HG02884 (cell line): ENCODE results near the gene SART3.
"Not testable (repeated sequence)": the region's sequence is repeated elsewhere in the genome, so short reads cannot be mapped to it uniquely, and the experiment has no call there.

Experiments
- ATAC-seq: cut with Tn5 transposase; IDR thresholded peaks from one replicate; pipeline ENCODE4 v1.9.1; 2021; ENCODE audit warnings: mild to moderate bottlenecking, moderate library complexity; ENCODE audit not compliant: unreplicated experiment

The SART3 gene

DNA sequence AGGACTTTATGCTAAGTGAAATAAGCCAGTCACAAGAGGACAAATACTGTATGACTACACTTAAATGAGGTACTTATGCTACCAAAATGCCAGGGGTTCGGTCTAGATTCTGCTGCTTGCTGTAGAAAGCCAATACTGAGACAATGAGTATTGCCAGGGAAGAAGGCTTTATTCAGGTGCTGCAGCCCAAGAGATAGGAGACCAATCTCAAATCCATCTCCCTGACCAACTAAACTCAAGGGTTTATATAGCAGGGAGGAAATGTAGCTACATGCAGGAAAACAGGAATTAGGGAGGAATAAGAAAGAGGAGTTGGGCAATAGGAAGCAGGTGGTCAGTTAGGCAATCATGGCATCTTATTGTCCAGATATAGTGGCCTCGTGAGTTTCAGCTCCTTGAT, 58.1 kb downstream of the SART3 start:
- ATAC-seq: no peak

DNA sequence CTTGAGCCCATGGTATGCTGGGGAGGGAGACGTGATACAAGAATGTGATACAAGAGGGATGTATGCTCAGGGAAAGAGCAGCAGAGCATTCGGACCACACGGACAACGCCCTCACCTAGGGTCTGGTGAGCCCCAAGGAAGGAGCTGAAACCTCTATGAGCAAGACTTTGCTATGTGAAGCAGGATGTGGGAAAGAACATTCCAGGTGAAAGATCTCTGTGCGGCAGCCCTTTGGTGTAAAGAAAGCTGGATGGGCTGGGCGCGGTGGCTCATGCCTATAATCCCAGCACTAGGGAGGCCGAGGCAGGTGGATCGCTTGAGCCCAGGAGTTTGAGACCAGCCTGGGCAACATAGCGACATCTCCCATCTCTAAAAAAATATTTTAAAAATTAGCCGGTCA, 62.8 kb downstream of the SART3 start:
- no peak for ATAC-seq

- ATAC-seq: no peak
Observed at GRCh38 chr12:108495823-108496579, 65.0 kb downstream of the SART3 start.

DNA sequence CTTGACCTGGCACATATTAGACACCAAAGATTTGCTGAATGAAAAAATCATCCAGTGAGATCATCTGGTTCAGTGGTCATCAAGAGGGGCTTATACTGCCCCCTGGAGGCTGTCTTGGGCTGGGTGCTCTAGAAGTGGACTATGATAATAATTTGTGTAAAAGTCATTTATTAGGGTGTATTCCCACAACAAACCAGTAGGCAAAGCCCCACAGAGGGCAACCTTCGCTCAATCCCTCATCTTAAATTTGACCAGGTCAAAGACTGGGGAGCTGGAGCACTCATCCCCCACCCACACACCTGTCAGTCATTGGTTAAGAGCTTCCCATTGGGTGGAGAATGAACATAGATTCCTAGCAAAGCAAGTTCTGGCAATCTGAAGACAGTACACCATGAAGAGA, 65.9 kb downstream of the SART3 start:
- no peak for ATAC-seq

- no peak for ATAC-seq
Observed at GRCh38 chr12:108491256-108491655, 69.7 kb downstream of the SART3 start.

GRCh38 chr12:108487029-108487428, 73.9 kb downstream of the SART3 start:
- ATAC-seq: not testable (repeated sequence)

- not testable (repeated sequence) for ATAC-seq
Observed at GRCh38 chr12:108485371-108485770, 75.6 kb downstream of the SART3 start.

GRCh38 chr12:108484845-108485244, 76.1 kb downstream of the SART3 start:
- ATAC-seq: no peak

DNA sequence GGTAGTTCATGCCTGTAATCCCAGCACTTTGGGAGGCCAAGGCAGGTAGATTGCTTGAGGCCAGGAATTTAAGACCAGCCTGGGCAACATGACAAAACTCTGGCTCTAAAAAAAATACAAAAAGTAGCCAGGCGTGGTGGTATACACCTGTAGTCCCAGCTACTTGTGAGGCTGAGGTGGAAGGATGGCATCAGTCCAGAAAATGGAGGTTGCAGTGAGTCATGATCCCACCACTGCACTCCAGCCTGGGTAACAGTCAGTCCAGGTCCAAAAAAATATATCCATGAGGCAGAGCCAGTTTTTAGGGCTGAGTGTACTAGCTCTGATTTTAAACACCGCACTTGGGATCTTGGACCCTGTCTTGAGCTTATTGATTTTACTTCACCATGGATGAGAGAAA, 76.5 kb downstream of the SART3 start:
- no peak for ATAC-seq

- ATAC-seq: no peak
Observed at GRCh38 chr12:108483213-108484059, 77.5 kb downstream of the SART3 start.

GRCh38 chr12:108482717-108483212, 78.2 kb downstream of the SART3 start:
- no peak for ATAC-seq

DNA sequence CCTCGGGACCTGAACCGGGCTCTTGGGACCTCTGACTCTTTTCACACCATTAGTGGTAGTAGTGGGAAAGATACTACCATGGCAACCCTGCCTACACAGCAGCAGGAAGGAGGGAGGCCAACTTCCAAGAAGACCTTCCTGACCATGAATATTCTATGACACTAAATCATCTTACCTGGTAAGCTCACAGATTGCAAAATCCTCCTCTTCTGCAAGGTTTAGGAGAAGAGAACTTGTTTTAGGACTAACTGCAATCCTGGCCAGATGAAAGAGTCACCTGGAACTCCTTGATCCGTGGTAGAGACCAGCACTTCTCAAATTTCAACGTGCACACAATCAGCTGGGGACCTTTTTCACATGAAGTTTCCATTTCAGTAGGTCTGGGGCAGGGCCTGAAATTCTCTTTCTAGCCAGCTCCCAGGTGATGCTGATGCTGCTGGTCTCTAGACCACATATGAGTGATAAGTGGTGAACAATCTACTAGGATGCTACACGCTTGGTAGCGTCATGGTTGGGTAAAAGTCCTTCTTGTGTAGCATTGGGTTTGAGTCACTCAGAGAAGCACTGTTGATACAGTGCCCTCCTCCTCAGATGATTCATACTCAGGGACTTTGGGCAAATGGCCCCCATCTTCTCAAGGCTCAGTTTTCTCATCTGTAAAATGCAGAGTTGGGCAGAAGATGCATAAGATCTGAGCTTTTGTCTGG, 81.5 kb downstream of the SART3 start:
- ATAC-seq: no peak

GRCh38 chr12:108478611-108479206, 82.3 kb downstream of the SART3 start:
- ATAC-seq: no peak

DNA sequence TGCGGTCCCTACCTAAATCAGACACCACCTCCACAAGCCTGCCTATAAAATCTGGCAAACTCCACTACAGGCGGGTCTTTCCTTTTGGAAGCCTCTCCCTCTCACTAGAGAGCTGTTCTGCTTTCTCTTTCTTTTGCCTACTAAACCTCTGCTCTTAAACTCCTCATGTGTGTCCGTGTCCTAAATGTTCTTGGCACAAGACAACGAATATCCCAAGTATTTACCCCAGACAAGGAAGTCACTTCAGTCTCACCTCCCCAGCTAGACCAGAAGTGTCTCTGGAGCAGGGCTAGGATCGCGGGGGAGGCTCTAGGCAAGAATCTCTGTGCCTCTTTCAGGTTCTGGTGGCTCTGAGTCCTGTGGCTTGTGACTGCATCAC, 83.1 kb downstream of the SART3 start:
- ATAC-seq: no peak

DNA sequence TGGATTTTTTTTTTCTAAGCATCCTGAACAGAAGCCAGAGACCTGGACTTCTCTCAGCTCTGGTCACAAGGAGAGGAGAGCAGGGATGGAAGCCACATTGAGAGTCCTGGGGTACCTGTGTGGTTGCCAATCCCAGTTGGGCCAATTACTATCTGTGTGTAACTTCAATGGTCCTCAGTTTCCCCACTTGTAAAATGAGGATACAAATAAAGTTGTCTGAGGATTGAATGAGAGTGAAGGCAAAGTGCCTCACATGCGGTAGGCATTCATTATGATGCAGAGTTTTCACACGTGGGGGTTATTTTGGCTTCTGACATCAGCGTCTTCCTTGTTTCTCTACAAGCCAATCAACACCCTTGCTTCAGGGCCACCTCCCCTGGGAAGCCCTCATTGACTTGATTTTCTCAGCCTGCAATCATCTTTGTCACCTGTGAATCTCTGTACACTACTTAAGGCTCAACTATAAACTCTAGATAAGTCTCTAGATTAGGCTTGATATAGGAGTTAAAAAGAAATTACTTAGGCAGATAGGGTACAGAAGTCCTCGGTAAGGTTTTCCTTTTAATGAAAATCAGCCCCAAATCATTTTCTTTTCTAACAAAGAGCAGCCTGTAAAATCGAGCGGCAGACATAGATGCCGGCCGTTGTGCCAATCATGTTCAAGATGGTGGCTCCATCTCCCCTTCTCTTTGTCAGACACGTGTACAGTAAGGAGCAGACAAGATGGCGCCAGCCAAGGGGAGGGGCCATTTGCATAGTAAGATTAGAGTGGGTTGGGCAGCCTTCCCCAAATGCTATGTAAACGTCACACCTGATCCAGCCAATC, 83.7 kb downstream of the SART3 start:
- no peak for ATAC-seq

GRCh38 chr12:108475396-108475795, 85.6 kb downstream of the SART3 start:
- no peak for ATAC-seq

GRCh38 chr12:108473400-108474055, 87.4 kb downstream of the SART3 start:
- ATAC-seq: no peak
